ENCODE measurements around the gene DNAJA3.

DNA sequence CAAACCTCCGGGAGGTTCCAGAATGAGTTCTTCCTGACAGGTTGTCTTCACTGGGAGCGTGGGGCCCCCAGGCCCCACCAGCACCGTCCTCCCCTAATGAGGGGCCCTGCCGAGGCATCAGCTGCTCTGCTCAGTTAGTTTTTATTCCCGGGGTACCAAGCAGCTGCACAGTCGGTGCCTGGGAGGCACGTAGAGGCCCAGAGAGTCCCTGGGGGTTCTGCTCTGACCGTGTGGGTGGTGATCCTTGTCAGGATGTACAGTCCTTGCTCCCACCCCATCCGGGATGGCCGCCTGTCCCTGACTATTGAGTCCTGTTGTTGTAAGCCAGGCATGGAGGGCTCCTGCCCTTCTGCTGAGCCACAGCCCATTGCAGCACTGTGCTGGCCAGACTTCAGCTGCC, 30.3 kb downstream of the DNAJA3 start:
- TF ChIP-seq POLR2AphosphoS5 (IDR thresholded peaks at IDR 0.05) (no peak), POLR2A (IDR thresholded peaks at IDR 0.05) (no peak)
- TF ChIP-seq, protein P1, sequence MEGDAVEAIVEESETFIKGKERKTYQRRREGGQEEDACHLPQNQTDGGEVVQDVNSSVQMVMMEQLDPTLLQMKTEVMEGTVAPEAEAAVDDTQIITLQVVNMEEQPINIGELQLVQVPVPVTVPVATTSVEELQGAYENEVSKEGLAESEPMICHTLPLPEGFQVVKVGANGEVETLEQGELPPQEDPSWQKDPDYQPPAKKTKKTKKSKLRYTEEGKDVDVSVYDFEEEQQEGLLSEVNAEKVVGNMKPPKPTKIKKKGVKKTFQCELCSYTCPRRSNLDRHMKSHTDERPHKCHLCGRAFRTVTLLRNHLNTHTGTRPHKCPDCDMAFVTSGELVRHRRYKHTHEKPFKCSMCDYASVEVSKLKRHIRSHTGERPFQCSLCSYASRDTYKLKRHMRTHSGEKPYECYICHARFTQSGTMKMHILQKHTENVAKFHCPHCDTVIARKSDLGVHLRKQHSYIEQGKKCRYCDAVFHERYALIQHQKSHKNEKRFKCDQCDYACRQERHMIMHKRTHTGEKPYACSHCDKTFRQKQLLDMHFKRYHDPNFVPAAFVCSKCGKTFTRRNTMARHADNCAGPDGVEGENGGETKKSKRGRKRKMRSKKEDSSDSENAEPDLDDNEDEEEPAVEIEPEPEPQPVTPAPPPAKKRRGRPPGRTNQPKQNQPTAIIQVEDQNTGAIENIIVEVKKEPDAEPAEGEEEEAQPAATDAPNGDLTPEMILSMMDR (IDR thresholded peaks at IDR 0.05), result no peak
